Retinal pigment epithelial cell (primary cell): ENCODE results near the gene CDH13.

Experiments
- DNase-seq: peaks from one replicate; pipeline ENCODE4 v3.0.0-alpha.2; 2010; ENCODE audit warnings: low read depth
- H3K4me3 ChIP-seq: 2 replicates; pipeline ENCODE4 v1.5.1; 2011; ENCODE audit warnings: mild to moderate bottlenecking, low read length, control low read depth, moderate library complexity
- TF ChIP-seq, protein P1 (sequence below): conservative IDR thresholded peaks from 2 replicates; pipeline ENCODE4 v1.5.1; 2011; ENCODE audit warnings: low read depth, low read length, control low read depth, inconsistent platforms

Gene CDH13

DNA sequence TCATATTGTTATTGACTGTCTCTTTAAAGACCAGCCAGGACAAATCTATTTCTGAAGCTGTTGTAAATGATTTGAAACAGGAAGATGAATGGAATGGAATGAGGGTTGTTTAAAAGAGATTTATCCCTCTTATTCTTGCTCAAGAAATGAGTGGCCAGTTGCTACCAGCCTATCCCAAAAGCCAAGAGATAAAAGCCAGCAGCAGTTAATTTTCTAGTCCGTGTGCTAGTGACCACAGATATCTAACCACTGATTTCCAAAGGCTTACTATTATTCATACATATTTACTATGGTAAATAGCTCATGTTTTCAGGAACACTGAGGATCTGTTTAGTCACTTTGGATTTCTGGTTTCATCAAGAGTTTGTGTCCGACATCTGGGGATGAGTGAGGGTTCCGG is 105.7 kb downstream of the CDH13 start:
- TF ChIP-seq, protein P1, sequence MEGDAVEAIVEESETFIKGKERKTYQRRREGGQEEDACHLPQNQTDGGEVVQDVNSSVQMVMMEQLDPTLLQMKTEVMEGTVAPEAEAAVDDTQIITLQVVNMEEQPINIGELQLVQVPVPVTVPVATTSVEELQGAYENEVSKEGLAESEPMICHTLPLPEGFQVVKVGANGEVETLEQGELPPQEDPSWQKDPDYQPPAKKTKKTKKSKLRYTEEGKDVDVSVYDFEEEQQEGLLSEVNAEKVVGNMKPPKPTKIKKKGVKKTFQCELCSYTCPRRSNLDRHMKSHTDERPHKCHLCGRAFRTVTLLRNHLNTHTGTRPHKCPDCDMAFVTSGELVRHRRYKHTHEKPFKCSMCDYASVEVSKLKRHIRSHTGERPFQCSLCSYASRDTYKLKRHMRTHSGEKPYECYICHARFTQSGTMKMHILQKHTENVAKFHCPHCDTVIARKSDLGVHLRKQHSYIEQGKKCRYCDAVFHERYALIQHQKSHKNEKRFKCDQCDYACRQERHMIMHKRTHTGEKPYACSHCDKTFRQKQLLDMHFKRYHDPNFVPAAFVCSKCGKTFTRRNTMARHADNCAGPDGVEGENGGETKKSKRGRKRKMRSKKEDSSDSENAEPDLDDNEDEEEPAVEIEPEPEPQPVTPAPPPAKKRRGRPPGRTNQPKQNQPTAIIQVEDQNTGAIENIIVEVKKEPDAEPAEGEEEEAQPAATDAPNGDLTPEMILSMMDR = no peak
- H3K4me3 ChIP-seq = no peak overlapping the region
- no peak for DNase-seq

DNA sequence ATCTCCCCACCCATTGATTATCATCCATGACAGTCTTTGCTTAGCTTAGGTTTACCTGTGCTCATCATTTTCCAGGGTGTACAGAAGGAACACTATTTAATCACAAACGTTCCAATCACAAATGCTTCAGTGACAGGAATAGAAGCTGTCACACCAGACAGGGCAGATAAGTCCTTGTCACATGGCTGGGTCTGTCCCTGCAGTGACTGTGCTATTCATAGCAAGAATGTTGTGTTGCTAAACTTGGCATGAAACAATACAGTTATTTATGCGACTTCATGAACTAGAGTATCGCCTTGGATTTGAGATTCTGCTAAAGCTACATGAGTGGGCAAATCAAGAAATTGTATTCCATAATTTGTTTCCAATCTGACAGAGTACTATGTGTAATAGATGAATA is 108.4 kb downstream of the CDH13 start:
- TF ChIP-seq, protein P1 = no peak
- no peak for DNase-seq
- no peak overlapping the region for H3K4me3 ChIP-seq

DNA sequence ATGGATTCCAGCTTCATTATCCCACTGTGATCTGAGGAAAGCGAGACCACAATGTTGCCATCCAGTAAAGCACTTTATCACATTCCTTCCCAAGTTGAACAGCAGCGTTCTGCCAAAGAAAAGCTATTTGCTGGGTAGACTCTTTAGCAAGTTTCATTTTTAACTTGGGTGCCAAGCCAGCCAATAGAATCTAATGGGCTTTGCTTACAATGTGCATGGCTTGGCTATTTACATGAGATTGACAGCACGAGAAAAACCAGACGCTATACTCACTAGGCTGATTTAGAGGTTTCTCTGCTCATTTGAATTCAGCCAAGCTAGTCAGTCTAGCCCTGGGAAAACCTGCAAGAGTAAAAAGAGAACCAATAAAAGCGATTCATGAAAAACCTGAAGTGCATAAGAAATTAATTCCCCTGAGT is 108.9 kb downstream of the CDH13 start:
- H3K4me3 ChIP-seq = no peak overlapping the region
- peak; percentile 52 for DNase-seq

DNA sequence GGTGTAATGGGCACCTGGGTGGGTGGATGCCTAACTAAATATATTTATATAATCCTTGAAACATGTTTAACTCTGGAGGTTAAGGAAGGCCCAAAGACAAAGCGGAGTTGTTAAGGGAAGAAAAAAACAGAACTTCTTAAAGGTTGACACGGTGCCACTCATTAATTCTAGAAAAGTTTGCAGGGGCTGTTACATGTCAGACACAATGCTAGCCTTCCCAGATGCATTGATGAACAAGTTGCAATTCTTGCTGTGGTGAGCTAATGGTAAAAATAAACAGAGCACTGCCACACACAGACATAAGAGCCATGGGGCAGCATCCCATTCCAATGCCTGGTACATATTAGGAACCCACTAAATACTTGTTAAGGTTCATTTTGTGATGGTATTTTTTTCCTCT is 109.5 kb downstream of the CDH13 start:
- no peak overlapping the region for H3K4me3 ChIP-seq
- TF ChIP-seq, protein P1 = no peak
- DNase-seq = no peak

More for the DNA sequence above, 108.9 kb downstream of the CDH13 start:
- TF ChIP-seq, protein P1 = no peak

DNA sequence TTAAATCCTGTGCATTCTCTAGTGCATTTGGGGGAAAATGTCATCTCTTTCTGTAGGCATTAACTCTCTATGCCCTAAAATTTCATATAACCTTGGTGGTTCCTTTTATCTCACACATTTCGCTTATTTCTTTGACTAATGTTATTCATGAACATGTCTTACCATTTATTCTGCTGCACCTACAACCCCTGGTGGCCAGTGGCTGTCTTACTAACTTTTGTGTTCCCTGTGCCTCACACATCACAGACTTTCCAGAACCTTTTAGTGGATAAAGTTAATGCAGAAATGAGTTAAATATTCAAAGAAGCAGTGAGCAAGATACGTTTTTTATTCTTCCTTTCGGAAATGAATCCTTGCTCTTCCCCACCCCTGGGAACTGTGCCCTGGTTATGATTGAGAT is 111.9 kb downstream of the CDH13 start:
- no peak for DNase-seq
- TF ChIP-seq, protein P1 = peak; percentile 37
- H3K4me3 ChIP-seq = no peak overlapping the region

DNA sequence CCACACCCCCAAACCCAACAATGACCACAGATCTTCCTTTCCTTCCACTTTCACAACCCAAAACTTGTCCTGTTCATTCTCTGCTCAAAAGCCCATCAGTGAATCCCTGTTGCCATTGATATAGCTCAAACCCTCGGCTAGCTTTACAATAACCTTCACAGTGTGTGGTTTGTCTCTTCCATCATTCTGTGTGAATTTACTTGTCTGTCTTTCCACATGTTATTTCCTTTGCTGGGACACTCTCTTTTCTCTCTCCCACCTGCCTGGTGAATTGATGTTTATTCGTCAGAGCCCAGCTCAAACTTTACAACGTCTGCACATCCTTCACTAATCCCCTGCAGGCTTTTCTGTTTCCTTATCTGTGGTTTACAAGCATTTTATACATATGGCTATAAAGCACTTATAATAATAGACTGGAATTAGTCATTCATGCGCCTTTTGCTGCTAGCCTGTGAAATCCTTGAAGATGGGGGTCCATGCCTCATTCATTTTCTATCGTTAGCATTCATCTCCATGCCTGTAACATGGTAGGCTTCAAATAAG is 114.4 kb downstream of the CDH13 start:
- DNase-seq = no peak
- TF ChIP-seq, protein P1 = no peak
- no peak overlapping the region for H3K4me3 ChIP-seq

DNA sequence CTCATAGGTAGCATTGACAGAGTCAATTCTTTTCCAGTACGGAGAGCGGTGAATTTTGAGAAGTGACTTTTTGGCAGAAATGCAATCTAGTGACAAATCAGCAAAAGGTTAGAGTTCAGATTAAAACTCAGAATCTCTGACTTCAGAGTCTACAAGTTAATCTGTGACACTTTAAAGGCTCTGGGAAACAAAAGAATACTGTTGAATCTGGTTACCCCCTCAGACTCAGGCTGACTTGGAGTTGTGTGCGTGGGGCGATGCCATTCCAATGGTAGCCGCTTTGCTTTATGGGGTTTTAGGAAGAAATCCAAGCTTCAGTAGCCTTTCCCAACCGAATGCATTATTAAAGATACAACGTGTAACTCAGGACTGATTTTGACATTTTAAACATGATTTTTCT is 118.2 kb downstream of the CDH13 start:
- H3K4me3 ChIP-seq = no peak overlapping the region
- DNase-seq = no peak
- TF ChIP-seq, protein P1 = no peak
